GM18502 (cell line): Measurements from ENCODE around the gene WDR45B.

ENCODE experiments used
- ATAC-seq: cut with Tn5 transposase; IDR thresholded peaks from one replicate; pipeline ENCODE4 v1.9.1; 2021; ENCODE audit warnings: mild to moderate bottlenecking; ENCODE audit not compliant: unreplicated experiment, poor library complexity

The WDR45B gene

GRCh38 chr17:82633343-82633742, 14.9 kb downstream of the WDR45B start:
- ATAC-seq: no peak

- ATAC-seq: no peak
Observed at GRCh38 chr17:82632451-82632850, 15.8 kb downstream of the WDR45B start.

- ATAC-seq: no peak
Observed at GRCh38 chr17:82631544-82631943, 16.7 kb downstream of the WDR45B start.

DNA sequence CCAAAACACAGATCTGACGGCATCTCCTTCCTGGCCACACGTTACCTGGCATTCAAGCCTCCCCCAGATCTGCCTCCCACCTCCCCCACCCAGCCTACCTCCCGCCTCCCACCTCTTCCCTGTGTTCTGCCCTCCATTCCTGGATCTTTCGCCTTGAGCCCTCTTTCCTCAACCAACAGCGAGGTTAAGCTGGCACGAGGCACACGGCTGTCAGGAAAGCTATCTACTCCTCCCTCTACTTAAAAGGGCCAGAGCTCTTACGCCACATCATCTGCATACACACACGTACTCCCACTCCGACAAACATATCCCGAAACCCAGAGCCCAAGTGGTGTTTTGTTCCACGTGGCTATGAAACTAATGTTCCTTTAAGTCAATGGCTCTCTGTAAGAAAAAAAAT, 18.0 kb downstream of the WDR45B start:
- no peak for ATAC-seq

GRCh38 chr17:82629748-82630147, 18.5 kb downstream of the WDR45B start:
- no peak for ATAC-seq

GRCh38 chr17:82627405-82627804, 20.8 kb downstream of the WDR45B start:
- ATAC-seq: no peak

DNA sequence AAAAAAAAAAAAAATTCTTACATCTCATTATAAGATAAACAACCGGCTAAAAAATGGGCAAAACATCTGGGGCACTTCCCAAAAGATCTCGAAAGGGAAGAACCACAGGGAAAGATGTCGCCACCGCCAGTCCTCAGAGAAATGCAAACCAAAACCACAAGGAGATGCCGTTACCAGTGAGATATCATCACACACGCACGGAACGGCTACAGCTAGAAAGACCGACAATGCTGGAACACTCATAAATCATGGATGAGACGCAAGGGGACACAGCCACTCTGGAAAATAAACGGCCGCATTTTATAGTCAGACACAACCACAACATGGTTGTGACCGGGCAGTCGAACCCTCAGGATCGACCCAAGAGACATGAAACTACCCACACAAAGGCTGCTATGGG, 24.5 kb downstream of the WDR45B start:
- ATAC-seq: no peak

- no peak for ATAC-seq
Observed at GRCh38 chr17:82619641-82620040, 28.6 kb downstream of the WDR45B start.

DNA sequence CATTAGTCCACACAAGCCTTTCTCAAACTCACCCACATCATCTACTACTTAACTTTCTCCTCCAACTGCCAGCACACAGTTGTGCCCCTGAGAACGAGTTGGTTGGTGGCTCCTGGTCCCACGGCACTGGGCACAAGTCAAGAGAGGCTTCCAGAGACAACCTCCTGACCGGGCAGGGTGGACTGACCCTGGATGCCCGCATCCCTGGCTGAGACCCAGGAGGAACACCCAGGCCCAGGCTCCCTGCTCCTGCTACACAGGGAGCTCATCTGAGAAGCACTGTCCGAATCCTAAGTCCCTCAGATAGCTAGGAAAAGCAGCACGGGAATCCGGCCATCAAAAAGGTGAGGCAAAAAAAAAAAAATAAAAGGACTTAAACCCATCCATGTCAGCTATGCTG, 29.0 kb downstream of the WDR45B start:
- no peak for ATAC-seq

DNA sequence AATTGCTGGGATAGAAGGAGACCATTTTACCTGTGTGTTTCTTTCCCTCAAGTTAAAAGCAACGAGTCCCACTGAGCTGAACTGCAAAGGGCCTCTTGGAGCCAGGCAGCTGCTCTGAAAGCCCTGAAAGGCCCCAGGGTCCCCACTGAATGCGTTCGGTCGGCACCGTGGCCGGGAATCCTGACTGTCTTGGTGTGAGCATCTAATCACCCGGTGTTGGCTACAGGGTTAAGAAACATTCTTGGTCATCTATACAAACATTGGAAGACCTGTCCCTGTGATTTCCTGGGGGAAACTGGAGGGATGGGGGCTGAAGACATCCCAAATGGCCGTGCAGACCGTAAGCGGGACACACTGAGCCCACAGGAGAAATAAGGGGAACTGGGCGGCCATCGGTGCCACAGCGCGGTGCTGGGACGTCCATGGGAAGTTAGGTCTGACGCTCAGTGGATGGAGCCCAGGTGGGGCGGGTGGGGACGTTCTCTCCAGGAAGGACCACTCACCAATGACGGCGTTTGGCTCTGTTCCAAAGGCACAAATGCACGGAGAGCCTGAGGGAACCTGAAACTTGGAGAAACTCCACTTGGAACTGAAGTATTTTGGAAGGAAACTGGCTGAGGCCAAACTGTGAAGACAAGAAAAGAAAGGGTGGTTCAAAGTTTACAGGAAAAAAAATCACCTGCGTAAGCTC, 32.1 kb downstream of the WDR45B start:
- ATAC-seq: no peak

GRCh38 chr17:82615084-82616020, 32.9 kb downstream of the WDR45B start:
- no peak for ATAC-seq

DNA sequence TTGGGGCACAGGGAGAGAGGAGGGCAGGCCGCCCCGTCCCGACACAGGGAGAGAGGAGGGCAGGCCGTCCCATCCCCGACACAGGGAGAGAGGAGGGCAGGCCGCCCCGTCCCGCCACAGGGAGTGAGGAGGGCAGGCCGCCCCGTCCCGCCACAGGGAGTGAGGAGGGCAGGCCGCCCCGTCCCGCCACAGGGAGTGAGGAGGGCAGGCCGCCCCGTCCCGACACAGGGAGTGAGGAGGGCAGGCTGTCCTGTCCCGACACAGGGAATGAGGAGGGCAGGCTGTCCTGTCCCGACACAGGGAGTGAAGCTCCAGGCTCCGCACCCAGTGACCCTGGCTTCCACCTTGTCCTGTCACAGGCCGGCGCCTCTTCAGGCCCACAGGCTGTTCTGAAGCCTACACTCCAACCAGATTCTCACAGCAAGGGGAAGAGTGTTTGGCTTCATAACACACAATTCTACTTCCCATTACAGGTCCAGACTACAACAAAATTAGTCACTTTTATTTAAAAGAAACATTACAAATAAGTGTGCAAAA, 34.1 kb downstream of the WDR45B start:
- no peak for ATAC-seq

- no peak for ATAC-seq
Observed at GRCh38 chr17:82613283-82614094, 34.8 kb downstream of the WDR45B start.

DNA sequence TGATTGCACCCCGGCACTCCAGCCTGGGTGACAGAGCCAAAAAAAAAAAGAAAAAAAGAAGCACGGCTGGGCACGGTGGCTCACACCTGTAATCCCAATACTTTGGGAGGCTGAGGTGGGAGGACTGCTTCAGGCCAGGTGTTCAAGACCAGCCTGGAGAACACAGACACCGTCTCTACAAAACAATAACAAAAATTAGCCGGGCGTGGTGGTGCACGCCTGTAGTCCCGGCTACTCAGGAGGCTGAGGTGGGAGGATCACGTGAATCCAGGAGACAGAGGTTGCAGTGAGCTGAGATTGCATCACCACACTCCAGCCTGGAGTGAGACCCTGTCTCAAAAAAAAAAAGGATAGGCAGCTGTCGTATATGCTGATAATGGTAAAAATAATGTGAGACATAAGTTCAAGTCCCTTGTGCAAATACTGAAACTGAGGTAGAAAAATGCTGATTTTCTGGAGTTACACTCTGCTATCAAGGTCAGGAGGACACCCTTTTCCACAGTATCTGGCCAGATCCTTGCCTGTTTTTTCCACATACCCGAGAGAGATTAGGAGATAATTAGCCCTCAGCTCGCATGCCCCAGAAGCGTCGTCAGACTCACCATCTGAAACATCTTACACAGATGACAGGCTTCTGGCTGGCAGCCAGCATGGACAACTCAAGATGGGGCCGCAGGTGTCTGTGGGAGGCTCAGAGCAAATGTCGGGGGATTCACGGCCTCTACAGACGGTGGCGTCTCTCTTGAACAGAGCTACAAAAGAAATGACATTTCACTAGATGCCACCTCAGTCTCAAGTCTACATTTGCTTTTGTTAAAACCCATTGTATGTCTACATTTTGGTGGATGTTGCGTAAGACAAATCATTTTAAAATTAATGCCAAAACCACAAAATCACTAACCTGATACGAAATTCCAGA, 36.8 kb downstream of the WDR45B start:
- no peak for ATAC-seq

- ATAC-seq: no peak
Observed at GRCh38 chr17:82609655-82610054, 38.6 kb downstream of the WDR45B start.

DNA sequence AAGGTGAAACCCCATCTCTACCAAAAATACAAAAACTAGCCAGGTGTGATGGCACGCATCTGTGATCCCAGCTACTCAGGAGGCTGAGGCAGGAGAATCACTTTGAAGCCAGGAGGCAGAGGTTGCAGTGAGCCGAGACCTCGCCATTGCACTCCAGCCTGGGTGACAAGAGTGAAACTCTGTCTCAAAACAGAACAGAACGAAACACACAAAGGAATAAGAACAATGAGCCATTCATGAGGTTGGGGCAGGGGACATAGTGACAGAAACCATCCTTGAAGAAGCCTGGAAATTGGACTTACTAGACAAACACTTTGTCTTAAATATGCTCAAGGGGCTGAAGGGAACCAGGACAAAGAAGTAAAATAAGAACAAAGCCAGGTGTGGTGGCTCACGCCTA, 39.4 kb downstream of the WDR45B start:
- ATAC-seq: no peak

GRCh38 chr17:82605939-82606600, 42.2 kb downstream of the WDR45B start:
- ATAC-seq: no peak

- ATAC-seq: no peak
Observed at GRCh38 chr17:82604532-82604931, 43.7 kb downstream of the WDR45B start.

DNA sequence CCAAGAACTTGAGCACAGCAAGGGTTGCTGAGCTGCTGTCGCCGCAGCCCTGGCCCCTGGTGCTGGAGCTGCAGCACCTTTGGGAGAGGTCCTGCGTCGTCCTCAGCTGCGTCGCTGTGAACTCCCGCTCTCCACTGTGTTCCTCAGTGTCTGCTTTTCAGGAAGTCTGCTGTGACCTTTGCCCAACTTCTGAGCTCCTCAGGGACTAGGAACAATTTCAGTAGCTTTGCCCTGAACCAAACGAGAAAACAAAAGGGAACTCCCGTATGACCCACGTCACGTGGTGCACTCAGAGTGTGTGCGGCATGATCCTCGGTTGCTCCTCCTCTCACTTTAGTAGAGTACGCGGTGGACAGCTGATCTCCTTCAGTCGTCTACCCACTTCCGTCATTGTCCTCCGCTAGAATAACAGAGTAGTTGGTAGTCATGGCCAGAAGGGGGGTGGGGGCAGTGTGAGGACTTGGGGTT, 44.2 kb downstream of the WDR45B start:
- ATAC-seq: no peak
